Measurements from ENCODE around the gene AARS2. TPM values are rescaled to one million over a fixed set of nuclear protein-coding genes. Genes with fewer than 3 reads are reported as not detected.

AARS2 gene
- total RNA-seq, 1 experiment from 2014 or later, result 21.7 TPM

DNA sequence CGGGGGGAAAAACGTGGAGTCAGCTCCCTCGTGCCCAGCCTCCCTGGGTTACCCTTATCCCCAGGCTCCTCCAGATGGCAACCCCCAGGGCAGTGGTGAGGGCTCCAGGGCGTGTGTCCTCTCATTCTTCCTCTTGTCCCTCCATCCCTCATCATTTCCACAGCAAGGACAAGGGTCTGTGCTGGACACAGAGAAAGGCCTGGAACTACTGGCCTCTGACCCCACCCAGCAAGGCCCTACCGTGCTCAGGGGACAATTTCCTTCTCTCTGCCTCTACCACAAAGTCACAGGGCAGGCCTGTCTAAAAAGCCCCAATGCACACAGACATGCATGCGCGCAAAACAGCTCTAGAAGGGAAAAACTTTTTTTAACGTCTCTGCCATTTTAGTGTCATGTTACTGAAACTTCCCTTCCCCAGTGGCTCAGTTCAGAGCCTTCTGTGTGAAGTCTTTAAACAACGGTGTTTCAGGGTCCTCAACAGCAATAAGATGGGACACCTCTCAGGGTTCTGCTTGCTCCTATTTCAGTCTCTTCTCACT, 54.8 kb downstream of the AARS2 start:
- H3K23ac ChIP-seq (ENCODE audit: insufficient read length, low read depth, low read length), result no peak overlapping the region
- H3K27me3 ChIP-seq (ENCODE audit: insufficient read depth, low read length), result no peaks in the 10 kb centered on the region
- Mint-ChIP-seq H3K4me1 (peaks cover 39 to 44% of the 10 kb centered on the region in 2 experiments), H3K36me3 (ENCODE audit: insufficient read depth in 1 of 3, low read depth in 3 of 3) (peaks cover 9 to 46% (median 31%) of the 10 kb centered on the region in 3 experiments), H3K4me3 (peak overlapping the region; percentile 79 to 88), H3K27me3 (ENCODE audit: low read depth) (peaks cover 11% of the 10 kb centered on the region), H3K9me3 (no peaks in the 10 kb centered on the region), H3K27ac (peak overlapping the region in 1 of 3 experiments; percentile 87; a peak in 2 of 7 replicates)
- no peak overlapping the region for H3K4ac ChIP-seq (ENCODE audit: low read depth, low read length)
- no peak overlapping the region for H4K8ac ChIP-seq (replicated peaks; ENCODE audit: insufficient read length, low read depth, low read length)
- no peaks in the 10 kb centered on the region for H3K9me3 ChIP-seq (ENCODE audit: control insufficient read depth, low read depth, low read length)
- H3K9ac ChIP-seq (ENCODE audit: extremely low read depth, insufficient read length, low read length), result no peak overlapping the region
- no peaks in the 10 kb centered on the region for H3K79me2 ChIP-seq (ENCODE audit: insufficient read depth, low read length)
- H2BK120ac ChIP-seq (ENCODE audit: low read depth, low read length, poor library complexity, severe bottlenecking), result no peak overlapping the region
- peaks cover 6% of the 10 kb centered on the region for H3K23me2 ChIP-seq (ENCODE audit: insufficient read length, low read depth, low read length, poor library complexity, severe bottlenecking)
- no peak overlapping the region for H2BK5ac ChIP-seq (ENCODE audit: insufficient read length, low read length)
- H3K4me2 ChIP-seq (ENCODE audit: insufficient read depth, insufficient read length, low read length), result no peak overlapping the region
- no peak overlapping the region for H4K5ac ChIP-seq (ENCODE audit: insufficient read length, low read depth, low read length)
- H2AK5ac ChIP-seq (ENCODE audit: insufficient read length, low read length), result no peak overlapping the region
- no peak overlapping the region for H3K14ac ChIP-seq (ENCODE audit: insufficient read depth, low read length)
- WGBS (ENCODE audit: extremely low coverage, insufficient read length, low lambda C conversion rate), result no CpG with 5 or more reads among the region's 9 CpGs
- H4K91ac ChIP-seq (ENCODE audit: insufficient read length, low read depth, low read length), result no peak overlapping the region
- H3K79me1 ChIP-seq (ENCODE audit: insufficient read depth, low read depth, low read length, poor library complexity, severe bottlenecking), result no peaks in the 10 kb centered on the region
- H3K56ac ChIP-seq (ENCODE audit: insufficient read length, low read depth, low read length), result no peak overlapping the region
- H2BK12ac ChIP-seq (ENCODE audit: insufficient read length, low read depth, low read length), result no peak overlapping the region
- no peaks in the 10 kb centered on the region for H4K20me1 ChIP-seq (ENCODE audit: control insufficient read depth, insufficient read depth, insufficient read length)
- H2AFZ ChIP-seq (ENCODE audit: low read length), result no peak overlapping the region
- no peak overlapping the region for H3K18ac ChIP-seq (ENCODE audit: insufficient read length, low read depth, low read length)
- no peak overlapping the region for H3K27ac ChIP-seq (ENCODE audit: insufficient read length, low read depth, low read length)
- no peaks in the 10 kb centered on the region; the same call in 1 of the 2 replicates for H3K4me1 ChIP-seq (ENCODE audit: insufficient read depth, low read length)
- no peak overlapping the region for H2BK20ac ChIP-seq (ENCODE audit: low read depth, low read length, poor library complexity, severe bottlenecking)
- no peak for DNase-seq
- H3T11ph ChIP-seq (ENCODE audit: low read length), result no peak overlapping the region
- no peak overlapping the region for H2BK15ac ChIP-seq (ENCODE audit: low read depth, low read length)
- TF ChIP-seq CTCF (conservative IDR thresholded peaks at IDR 0.05), result no peak

Measured in H9 (cell line).